ENCODE measurements around the gene ADGRL4. TPM values are rescaled to one million over a fixed set of nuclear protein-coding genes. Genes with fewer than 3 reads are reported as not detected.

The ADGRL4 gene
- total RNA-seq, 1 donor from 2014 or later: 19.6 TPM

DNA sequence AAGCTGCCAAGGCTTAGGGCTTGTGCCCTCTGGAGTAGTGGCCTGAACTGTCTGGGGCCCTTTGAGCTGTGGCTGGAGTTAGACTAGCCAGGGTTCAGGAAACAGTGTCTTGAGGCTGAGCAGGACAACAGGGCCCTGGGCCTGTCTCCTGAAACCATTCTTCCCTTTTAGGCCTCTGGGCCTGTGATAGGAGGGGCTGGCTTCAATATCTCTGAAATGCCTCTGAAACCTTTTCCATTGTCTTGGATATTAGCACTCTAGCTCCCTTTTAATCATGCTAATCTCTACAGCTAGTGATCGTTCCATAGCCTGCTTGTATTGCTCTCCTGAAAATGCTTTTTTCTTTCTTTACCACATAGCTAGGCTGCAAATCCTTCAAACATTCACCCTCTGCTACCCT lies 135.3 kb downstream of the ADGRL4 start:
- Histone ChIP-seq H3K4me2 (ENCODE audit: low read length) (no peak overlapping the region), H3K27ac (ENCODE audit: low read depth, low read length) (no peak overlapping the region), H3K4me1 (ENCODE audit: insufficient read depth, low read length) (peaks cover 2% of the 10 kb centered on the region), H3K36me3 (ENCODE audit: insufficient read depth, low read length) (no peaks in the 10 kb centered on the region), H2AFZ (ENCODE audit: low read depth, low read length) (no peak overlapping the region), H3K27me3 (ENCODE audit: insufficient read depth, low read length) (no peaks in the 10 kb centered on the region), H3K4me3 (ENCODE audit: insufficient read depth, low read depth, low read length) (no peak overlapping the region), H3K79me2 (ENCODE audit: insufficient read depth, low read length) (no peaks in the 10 kb centered on the region), H4K20me1 (ENCODE audit: insufficient read depth, low read length) (no peaks in the 10 kb centered on the region), H3K9ac (ENCODE audit: low read length) (no peak overlapping the region), H3K9me3 (ENCODE audit: insufficient read depth, low read depth, low read length) (no peaks in the 10 kb centered on the region)
- no peaks in the 10 kb centered on the region for H3K36me3 Mint-ChIP-seq (ENCODE audit: low read depth, unreplicated experiment)
- peaks cover 18% of the 10 kb centered on the region for H3K4me1 Mint-ChIP-seq (ENCODE audit: low read depth, unreplicated experiment)
- H3K27ac Mint-ChIP-seq (ENCODE audit: unreplicated experiment): no peak overlapping the region
- H3K27me3 Mint-ChIP-seq (ENCODE audit: low read depth, unreplicated experiment): no peaks in the 10 kb centered on the region
- TF ChIP-seq EZH2 (IDR thresholded peaks at IDR 0.05; ENCODE audit: insufficient read depth, low read length): no peak
- TF ChIP-seq, protein P1, sequence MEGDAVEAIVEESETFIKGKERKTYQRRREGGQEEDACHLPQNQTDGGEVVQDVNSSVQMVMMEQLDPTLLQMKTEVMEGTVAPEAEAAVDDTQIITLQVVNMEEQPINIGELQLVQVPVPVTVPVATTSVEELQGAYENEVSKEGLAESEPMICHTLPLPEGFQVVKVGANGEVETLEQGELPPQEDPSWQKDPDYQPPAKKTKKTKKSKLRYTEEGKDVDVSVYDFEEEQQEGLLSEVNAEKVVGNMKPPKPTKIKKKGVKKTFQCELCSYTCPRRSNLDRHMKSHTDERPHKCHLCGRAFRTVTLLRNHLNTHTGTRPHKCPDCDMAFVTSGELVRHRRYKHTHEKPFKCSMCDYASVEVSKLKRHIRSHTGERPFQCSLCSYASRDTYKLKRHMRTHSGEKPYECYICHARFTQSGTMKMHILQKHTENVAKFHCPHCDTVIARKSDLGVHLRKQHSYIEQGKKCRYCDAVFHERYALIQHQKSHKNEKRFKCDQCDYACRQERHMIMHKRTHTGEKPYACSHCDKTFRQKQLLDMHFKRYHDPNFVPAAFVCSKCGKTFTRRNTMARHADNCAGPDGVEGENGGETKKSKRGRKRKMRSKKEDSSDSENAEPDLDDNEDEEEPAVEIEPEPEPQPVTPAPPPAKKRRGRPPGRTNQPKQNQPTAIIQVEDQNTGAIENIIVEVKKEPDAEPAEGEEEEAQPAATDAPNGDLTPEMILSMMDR (IDR thresholded peaks at IDR 0.05; ENCODE audit: insufficient read depth, low read depth, low read length): no peak
- no peak overlapping the region for H3K4me3 Mint-ChIP-seq (ENCODE audit: unreplicated experiment)
- FAIRE-seq (no peak), DNase-seq (ENCODE audit: low read depth) (no peak)
- peaks cover 15% of the 10 kb centered on the region for H3K9me3 Mint-ChIP-seq (ENCODE audit: unreplicated experiment)

DNA sequence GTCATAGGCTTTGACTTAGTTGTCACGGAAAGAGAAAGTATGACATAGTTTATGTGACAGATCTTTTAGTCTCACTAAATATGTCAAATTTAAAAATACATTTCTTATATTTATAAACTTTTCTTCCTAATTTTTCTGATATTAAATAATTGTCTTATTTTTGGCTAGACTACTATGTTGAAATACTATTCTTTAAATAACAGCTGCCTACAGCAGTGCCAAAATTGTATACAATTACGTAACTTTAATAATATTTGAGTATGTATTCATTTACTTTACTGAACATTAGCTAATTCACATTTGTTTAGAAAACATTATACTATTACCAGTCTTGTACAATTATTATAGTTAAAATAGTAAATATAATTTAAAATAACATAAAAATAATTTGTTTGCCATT lies 137.4 kb downstream of the ADGRL4 start:
- no peaks in the 10 kb centered on the region for H4K20me1 ChIP-seq (ENCODE audit: insufficient read depth, low read length)
- no peaks in the 10 kb centered on the region for H3K36me3 ChIP-seq (ENCODE audit: insufficient read depth, low read length)
- H3K27ac Mint-ChIP-seq (ENCODE audit: unreplicated experiment): no peak overlapping the region
- no peak overlapping the region for H2AFZ ChIP-seq (ENCODE audit: low read depth, low read length)
- no peak for FAIRE-seq
- TF ChIP-seq, protein P1 (IDR thresholded peaks at IDR 0.05; ENCODE audit: insufficient read depth, low read depth, low read length): no peak
- no peak for TF ChIP-seq EZH2 (IDR thresholded peaks at IDR 0.05; ENCODE audit: insufficient read depth, low read length)
- H3K79me2 ChIP-seq (ENCODE audit: insufficient read depth, low read length): no peaks in the 10 kb centered on the region
- no peak overlapping the region for H3K4me3 Mint-ChIP-seq (ENCODE audit: unreplicated experiment)
- no peaks in the 10 kb centered on the region for H3K36me3 Mint-ChIP-seq (ENCODE audit: low read depth, unreplicated experiment)
- no peak overlapping the region for H3K9ac ChIP-seq (ENCODE audit: low read length)
- no peaks in the 10 kb centered on the region for H3K9me3 ChIP-seq (ENCODE audit: insufficient read depth, low read depth, low read length)
- H3K4me3 ChIP-seq (ENCODE audit: insufficient read depth, low read depth, low read length): no peak overlapping the region
- no peak overlapping the region for H3K27ac ChIP-seq (ENCODE audit: low read depth, low read length)
- no peak overlapping the region for H3K4me2 ChIP-seq (ENCODE audit: low read length)
- peaks cover 2% of the 10 kb centered on the region for H3K4me1 ChIP-seq (ENCODE audit: insufficient read depth, low read length)
- H3K27me3 ChIP-seq (ENCODE audit: insufficient read depth, low read length): no peaks in the 10 kb centered on the region
- peaks cover 15% of the 10 kb centered on the region for H3K9me3 Mint-ChIP-seq (ENCODE audit: unreplicated experiment)
- H3K27me3 Mint-ChIP-seq (ENCODE audit: low read depth, unreplicated experiment): no peaks in the 10 kb centered on the region
- no peak for DNase-seq (ENCODE audit: low read depth)
- peaks cover 18% of the 10 kb centered on the region for H3K4me1 Mint-ChIP-seq (ENCODE audit: low read depth, unreplicated experiment)

DNA sequence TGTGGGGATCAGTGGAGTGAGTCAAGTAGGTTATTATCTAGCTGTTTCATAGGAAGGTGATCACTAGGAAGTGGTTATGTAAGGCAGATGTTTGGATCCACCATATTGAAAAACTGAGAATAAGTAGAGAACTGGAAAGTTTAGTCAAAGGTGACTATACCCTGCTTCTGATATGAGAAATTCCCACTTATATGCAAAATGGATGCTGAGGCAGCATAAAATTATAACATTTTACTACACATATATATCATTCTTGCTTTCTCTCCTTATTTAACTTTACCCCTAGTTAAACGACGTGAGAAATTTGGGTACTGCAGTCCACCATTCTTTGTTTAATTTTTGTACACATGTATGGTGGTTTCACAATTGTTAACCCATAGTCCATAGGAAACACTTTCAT lies 142.4 kb downstream of the ADGRL4 start:
- Histone ChIP-seq H3K4me3 (ENCODE audit: insufficient read depth, low read depth, low read length) (no peak overlapping the region), H3K36me3 (ENCODE audit: insufficient read depth, low read length) (no peaks in the 10 kb centered on the region), H4K20me1 (ENCODE audit: insufficient read depth, low read length) (no peaks in the 10 kb centered on the region), H2AFZ (ENCODE audit: low read depth, low read length) (no peak overlapping the region), H3K4me2 (ENCODE audit: low read length) (no peak overlapping the region), H3K9ac (ENCODE audit: low read length) (no peak overlapping the region), H3K9me3 (ENCODE audit: insufficient read depth, low read depth, low read length) (no peaks in the 10 kb centered on the region), H3K27ac (ENCODE audit: low read depth, low read length) (no peak overlapping the region), H3K4me1 (ENCODE audit: insufficient read depth, low read length) (no peaks in the 10 kb centered on the region), H3K27me3 (ENCODE audit: insufficient read depth, low read length) (no peaks in the 10 kb centered on the region), H3K79me2 (ENCODE audit: insufficient read depth, low read length) (no peaks in the 10 kb centered on the region)
- no peaks in the 10 kb centered on the region for H3K36me3 Mint-ChIP-seq (ENCODE audit: low read depth, unreplicated experiment)
- no peaks in the 10 kb centered on the region for H3K4me1 Mint-ChIP-seq (ENCODE audit: low read depth, unreplicated experiment)
- H3K27me3 Mint-ChIP-seq (ENCODE audit: low read depth, unreplicated experiment): no peaks in the 10 kb centered on the region
- DNase-seq (ENCODE audit: low read depth) (no peak), FAIRE-seq (no peak)
- TF ChIP-seq, protein P1 (IDR thresholded peaks at IDR 0.05; ENCODE audit: insufficient read depth, low read depth, low read length): no peak
- no peak for TF ChIP-seq EZH2 (IDR thresholded peaks at IDR 0.05; ENCODE audit: insufficient read depth, low read length)
- H3K9me3 Mint-ChIP-seq (ENCODE audit: unreplicated experiment): no peaks in the 10 kb centered on the region
- H3K4me3 Mint-ChIP-seq (ENCODE audit: unreplicated experiment): no peak overlapping the region
- no peak overlapping the region for H3K27ac Mint-ChIP-seq (ENCODE audit: unreplicated experiment)
